HUDEP-2 (cell line): Measurements from ENCODE around the gene CFAP61.

ENCODE experiments used
- DNase-seq, 76 experiments: peaks; one replicate each; lab custom pipeline; 2025; ENCODE audit not compliant: unreplicated experiment in 76 of 76; lab: John Stamatoyannopoulos, UW

CFAP61 gene

DNA sequence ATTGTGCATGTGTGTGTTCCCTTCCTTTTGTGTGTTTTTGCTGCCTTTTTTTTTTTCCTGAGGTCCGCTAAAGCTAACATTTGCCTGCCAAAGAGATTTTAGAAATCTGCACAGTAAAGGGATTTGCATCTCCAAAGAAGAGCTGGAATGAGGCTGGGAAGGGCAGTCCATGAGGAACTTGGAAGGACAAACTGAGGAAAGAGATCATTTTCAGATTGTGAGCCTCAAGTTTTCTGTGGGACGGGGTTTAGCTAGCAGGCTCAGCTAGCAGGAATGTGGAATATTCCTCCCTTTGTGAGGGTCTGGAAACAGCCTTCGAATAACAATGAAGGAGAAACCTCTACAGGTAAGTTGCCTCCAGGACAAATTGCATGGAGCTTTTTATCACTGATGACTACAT is 319.3 kb downstream of the CFAP61 start:
- DNase-seq = no peak

GRCh38 chr20:20373091-20373571 is 320.8 kb downstream of the CFAP61 start:
- no peak for DNase-seq

DNA sequence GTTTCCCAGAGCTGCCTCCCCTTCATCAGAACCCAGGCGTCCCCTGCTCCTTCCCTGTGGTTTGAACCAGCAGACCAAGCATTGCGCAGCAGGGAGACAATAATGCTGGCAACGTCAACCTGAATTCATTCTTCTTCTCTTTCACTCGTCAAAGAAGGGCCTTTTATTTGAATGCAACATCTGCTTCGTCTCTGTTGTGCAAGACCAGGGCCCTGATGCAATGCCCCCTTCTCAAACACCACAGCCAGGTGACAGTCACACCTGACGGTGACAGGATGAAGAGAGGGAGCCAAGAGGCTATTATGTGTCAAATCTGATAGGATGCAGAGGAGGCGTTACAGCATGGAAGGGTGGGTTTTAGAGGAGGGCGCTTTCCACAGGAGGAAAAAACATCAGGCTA is 323.5 kb downstream of the CFAP61 start:
- DNase-seq = no peak

DNA sequence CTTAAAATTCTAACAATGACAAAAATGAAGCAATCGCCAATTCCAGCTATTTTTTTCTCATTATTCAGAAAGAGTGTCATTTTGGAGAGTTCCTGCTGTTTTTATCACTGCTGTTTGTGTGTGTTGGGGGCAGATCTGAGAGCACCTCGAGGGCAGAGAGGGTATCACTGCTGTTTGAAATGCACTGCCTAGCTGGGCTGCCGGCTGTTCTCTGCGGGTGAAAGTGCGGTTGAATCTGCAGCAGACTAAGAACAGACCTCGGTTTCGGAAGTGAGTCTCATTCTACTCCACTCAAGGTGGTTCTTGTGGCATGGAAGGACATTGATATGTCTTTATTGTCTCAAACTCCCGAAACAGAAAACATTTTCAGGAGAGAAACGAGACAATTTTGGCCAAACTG is 333.9 kb downstream of the CFAP61 start:
- no peak for DNase-seq

GRCh38 chr20:20390393-20390792 is 338.1 kb downstream of the CFAP61 start:
- no peak for DNase-seq

- no peak for DNase-seq
Observed at GRCh38 chr20:20391115-20391514, 338.8 kb downstream of the CFAP61 start.

DNA sequence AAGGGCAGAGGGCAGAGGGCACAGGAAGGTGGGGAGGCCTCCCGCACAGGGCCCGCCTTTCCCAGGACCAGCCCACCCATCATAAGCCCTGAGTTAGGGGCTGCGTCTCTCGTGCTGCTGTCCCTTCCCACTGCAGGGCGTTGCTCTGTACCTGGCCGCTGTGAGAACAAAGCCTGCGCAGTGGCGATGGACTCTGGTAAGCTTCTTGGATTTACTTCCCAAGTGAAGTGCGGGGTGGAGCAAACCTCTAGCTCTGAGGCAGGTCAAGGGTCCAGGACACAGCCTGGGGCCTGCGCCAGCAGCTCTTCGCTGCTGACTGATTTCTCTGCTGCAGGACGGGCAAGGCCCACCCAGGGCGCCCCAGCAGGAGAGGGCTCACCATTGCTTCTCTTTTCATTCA is 339.4 kb downstream of the CFAP61 start:
- DNase-seq = no peak

DNA sequence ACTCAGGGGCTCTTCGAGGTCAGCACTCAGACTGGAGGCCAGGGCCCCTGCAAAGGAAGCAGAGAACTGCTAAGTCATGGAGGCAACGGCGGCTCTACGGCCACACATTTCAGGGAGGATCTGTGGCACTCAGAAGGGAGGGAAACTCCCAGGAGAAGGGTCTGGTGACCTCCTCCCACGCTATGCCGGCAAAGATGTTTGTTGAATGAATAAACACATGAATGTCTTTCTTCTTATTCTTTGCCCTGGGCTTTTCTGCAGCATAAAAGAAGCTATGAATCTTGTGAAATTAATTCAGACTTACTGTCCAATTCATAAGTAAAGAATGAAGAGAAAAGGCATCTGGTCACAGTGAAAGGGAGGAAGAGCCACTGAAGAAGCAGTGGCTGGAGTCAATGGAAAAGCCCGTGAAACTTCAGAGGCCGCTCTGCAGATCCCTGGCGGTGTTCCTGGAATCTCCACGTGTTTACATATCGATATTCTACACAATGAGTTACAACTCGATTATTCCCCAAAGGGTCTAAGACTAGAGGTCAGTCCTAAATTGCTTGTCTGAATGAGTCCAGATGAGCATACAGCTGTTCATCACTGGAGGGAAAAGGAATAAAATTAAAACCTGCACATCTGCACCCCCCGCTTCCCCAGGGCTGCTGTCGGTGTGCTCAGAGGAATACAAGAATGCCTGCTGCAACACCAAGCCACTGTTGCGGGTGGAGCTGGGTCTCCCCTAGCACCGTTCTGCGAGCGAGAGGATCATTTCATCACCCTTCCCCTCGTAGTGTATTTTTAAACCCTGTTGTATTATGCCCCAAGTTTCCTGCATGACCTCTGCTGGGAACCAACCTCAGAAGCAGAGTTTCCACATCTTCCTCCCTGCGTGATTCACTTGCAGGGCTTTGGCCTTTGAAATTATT is 341.1 kb downstream of the CFAP61 start:
- no peak for DNase-seq

GRCh38 chr20:20395087-20395486 is 342.8 kb downstream of the CFAP61 start:
- no peak for DNase-seq

DNA sequence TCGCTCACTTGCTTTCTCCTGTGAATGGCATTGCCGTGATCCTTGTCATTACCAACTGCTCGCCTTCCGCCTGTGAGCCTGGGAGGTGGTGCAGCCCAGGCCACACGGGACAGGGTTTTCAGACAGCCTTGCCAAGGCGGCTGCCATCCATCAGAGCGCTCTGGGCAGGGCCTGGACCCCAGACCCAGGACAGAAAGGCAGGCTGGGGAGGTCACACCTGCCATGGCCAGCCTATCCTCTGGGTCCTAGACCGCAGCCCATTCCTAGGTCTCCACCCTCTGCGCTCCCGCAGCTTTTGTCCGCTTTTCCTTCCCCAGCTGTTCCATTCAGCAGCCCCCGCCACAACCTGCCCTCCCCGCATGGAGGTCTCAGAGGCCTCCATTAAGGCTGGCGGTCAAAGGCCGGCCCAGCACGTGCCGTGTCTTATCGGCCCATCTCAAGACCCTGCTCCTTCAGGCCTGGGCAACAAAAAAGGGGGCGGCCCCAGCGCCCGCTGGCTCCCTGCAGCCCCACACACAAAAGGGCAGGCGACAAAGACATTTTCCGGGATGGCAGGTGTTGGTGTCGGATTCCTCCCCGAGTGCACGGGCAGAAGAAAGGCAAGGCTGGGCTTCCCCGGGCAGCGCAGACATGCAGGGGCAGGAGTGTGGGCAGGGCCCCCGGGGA is 343.7 kb downstream of the CFAP61 start:
- DNase-seq = no peak

DNA sequence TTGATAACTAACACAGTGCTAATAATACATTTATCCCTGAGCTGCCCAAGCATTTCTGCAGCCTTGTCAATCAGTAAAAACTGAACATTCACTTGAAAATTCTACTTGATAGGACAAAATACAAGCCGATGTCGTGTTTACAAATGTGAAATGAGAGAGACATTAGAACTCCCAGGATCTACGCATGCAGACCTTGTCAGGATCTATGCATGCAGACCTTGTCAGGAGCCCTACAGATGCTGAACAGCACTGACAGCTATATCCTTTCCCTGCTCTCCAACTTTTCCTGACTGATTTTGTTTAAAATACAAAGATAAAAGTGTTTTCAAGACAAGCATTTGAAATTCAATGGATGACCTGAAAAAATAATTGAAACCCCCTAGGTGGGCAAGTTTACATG is 344.5 kb downstream of the CFAP61 start:
- no peak for DNase-seq

GRCh38 chr20:20398123-20398522 is 345.8 kb downstream of the CFAP61 start:
- DNase-seq = no peak

GRCh38 chr20:20399531-20400500 is 347.5 kb downstream of the CFAP61 start:
- no peak for DNase-seq

DNA sequence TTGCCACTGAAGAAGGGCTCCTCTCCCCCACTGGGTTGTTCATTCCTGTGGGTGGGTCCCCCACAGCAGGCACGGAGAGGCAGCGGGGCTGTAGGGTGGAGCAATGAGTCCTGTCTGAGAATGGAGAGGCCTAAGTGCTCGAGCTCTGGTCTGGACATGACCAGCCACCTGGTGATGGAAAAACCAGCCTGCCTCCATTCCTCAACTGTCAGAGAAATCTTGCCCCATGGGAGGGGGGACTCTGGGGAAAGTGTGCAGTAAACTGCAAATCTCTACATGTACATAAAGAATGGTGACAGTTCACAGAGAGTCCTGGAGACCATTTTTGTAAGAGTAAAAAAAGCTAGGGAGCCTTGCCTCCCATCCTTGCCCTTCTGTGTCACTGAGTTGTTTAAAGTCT is 349.7 kb downstream of the CFAP61 start:
- DNase-seq = no peak

- DNase-seq = no peak
Observed at GRCh38 chr20:20404633-20405032, 352.3 kb downstream of the CFAP61 start.

DNA sequence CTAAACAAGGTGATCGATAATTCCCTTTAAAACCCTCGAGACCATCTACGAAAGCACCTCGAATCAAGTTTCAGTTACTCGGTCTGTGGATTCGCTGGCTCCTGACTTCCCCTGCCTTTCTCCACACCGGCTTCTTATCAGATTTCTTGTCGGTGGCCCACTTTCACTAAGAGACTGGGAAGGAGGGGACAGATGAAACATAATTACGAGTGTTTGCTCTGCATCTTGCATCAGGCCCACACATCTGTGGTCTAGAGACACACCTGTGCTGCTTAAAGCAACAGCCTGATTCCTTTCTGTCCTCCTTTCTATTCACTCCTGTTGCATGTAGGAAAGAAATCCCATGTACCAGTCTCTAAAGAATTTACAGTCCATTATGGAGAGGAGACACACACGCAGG is 353.3 kb downstream of the CFAP61 start:
- no peak for DNase-seq

GRCh38 chr20:20406306-20406705 is 354.0 kb downstream of the CFAP61 start:
- DNase-seq = no peak

GRCh38 chr20:20407891-20408805 is 355.8 kb downstream of the CFAP61 start:
- DNase-seq = peak in 1 of 76 experiments; percentile 0

- no peak for DNase-seq
Observed at GRCh38 chr20:20409331-20409730, 357.0 kb downstream of the CFAP61 start.
